Smooth muscle cell (in vitro differentiated cells): ENCODE measurements around the gene NBEAL1. TPM values are rescaled to one million over a fixed set of nuclear protein-coding genes. Genes with fewer than 3 reads are reported as not detected.

Experiments used
- DNase-seq: peaks from one replicate; lab custom pipeline; 2025; ENCODE audit not compliant: unreplicated experiment; lab: John Stamatoyannopoulos, UW
- H2AFZ ChIP-seq: fragments of 200-600 bp; sonication (generic); 2 replicates; pipeline ENCODE4 v1.6.0; 2016; ENCODE audit warnings: antibody characterized with exemption, low read depth, mild to moderate bottlenecking
- H3F3A ChIP-seq: fragments of 200-600 bp; sonication (generic); 2 replicates; pipeline ENCODE4 v1.6.0; 2017; ENCODE audit warnings: antibody characterized with exemption, low read depth
- H3K27ac ChIP-seq: fragments of 200-600 bp; sonication (generic); 2 replicates; pipeline ENCODE4 v1.5.1; 2016; ENCODE audit warnings: low read depth, mild to moderate bottlenecking
- H3K27me3 ChIP-seq: fragments of 200-600 bp; sonication (generic); 2 replicates; pipeline ENCODE4 v1.6.1; 2016; ENCODE audit warnings: low read depth, mild to moderate bottlenecking
- H3K36me3 ChIP-seq: fragments of 200-600 bp; sonication (generic); 2 replicates; pipeline ENCODE4 v1.5.1; 2016; ENCODE audit warnings: low read depth
- H3K4me1 ChIP-seq: fragments of 200-600 bp; sonication (generic); 2 replicates; pipeline ENCODE4 v1.5.1; 2016; ENCODE audit warnings: low read depth
- H3K4me2 ChIP-seq: fragments of 200-600 bp; sonication (generic); 2 replicates; pipeline ENCODE4 v1.6.0; 2016; ENCODE audit warnings: mild to moderate bottlenecking
- H3K4me3 ChIP-seq: fragments of 200-600 bp; sonication (generic); 2 replicates; pipeline ENCODE4 v1.5.1; 2016; ENCODE audit warnings: mild to moderate bottlenecking
- H3K79me2 ChIP-seq: fragments of 200-600 bp; sonication (generic); 2 replicates; pipeline ENCODE4 v1.6.0; 2016; ENCODE audit warnings: low read depth, mild to moderate bottlenecking
- H3K9ac ChIP-seq: fragments of 200-600 bp; sonication (generic); 2 replicates; pipeline ENCODE4 v1.6.0; 2016; ENCODE audit warnings: low read depth
- H3K9me3 ChIP-seq: fragments of 200-600 bp; sonication (generic); replicated peaks from 2 replicates; pipeline ENCODE4 v1.5.1; 2016; ENCODE audit warnings: low read depth
- H4K20me1 ChIP-seq: fragments of 200-600 bp; sonication (generic); 2 replicates; pipeline ENCODE4 v1.6.0; 2016; ENCODE audit warnings: low read depth
- CTCF ChIP-seq: fragments of 200-600 bp; sonication (generic); IDR thresholded peaks from 2 replicates; pipeline ENCODE4 v1.5.1; 2017; ENCODE audit warnings: borderline replicate concordance, mild to moderate bottlenecking, antibody characterized with exemption; ENCODE audit not compliant: insufficient read depth, poor library complexity, severe bottlenecking
- WGBS: methylation state at CpG from one replicate; pipeline ENCODE4 v1.1.7; 2016; ENCODE audit warnings: low lambda C conversion rate; 5-methylcytosine and 5-hydroxymethylcytosine counted together
- polyA plus RNA-seq: library from polyadenylated mRNA; unstranded; fragments of >200 nt; fragmentation: Nextera tagmentation; extraction: Ambion mirVana; gene quantifications from 2 replicates; pipeline ENCODE4 v1.2.1, GENCODE V29; 2016
- total RNA-seq: library from RNA; depleted of rRNA; stranded (reverse); fragments of >200 nt; gene quantifications from 2 replicates; pipeline ENCODE4 v1.2.3, GENCODE V29; 2014

NBEAL1 gene
- total and polyA plus RNA-seq, 2 experiments from 2014 or later = 12.1 to 32.4 TPM

DNA sequence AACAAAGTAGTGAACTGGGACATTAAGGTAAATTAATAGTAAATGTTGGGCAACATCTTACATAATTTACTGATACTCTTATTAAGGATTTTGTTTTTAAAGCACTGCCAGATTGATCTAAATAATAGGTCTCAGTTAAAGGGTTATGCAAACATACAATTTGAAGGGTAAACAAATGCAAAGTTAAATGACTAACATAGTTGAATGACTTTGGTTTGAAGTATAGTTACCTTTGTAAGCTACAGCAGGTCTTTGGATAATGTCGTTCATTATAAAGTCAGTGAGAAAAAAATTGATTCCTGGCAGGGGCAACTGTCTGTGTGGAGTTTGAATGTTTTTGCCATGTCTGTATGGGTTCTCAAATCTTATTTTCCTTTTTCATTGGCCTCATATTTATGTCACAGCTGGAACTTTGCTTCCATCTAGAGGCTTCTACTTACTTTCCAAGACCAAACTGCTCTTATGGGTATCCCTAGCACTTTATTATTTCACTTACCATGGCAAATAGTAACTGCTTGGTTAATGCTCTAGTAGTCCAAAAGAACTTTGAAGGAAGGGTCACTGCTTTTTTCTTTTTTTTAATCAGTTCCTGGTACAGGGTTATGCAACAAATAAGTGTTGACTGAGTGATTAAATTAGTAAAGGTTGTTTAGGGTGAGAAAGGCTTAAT, 107.8 kb downstream of the NBEAL1 start:
- Histone ChIP-seq H3K4me2 (no peak overlapping the region), H3K9ac (no peak overlapping the region), H3K4me1 (no peaks in the 10 kb centered on the region), H3K27me3 (no peaks in the 10 kb centered on the region), H3K79me2 (no peaks in the 10 kb centered on the region), H3K27ac (no peak overlapping the region), H3F3A (no peaks in the 10 kb centered on the region), H3K4me3 (no peak overlapping the region), H3K36me3 (no peaks in the 10 kb centered on the region), H3K9me3 (no peaks in the 10 kb centered on the region), H4K20me1 (no peaks in the 10 kb centered on the region), H2AFZ (no peak overlapping the region)
- WGBS = 81% methylated on average over 1 of the region's 1 CpG
- DNase-seq = no peak
- peak; percentile 9 for TF ChIP-seq CTCF

GRCh38 chr2:203126996-203127395, 112.3 kb downstream of the NBEAL1 start:
- no peaks in the 10 kb centered on the region for H3K27me3 ChIP-seq
- no peaks in the 10 kb centered on the region for H3K79me2 ChIP-seq
- H2AFZ ChIP-seq = no peak overlapping the region
- no peaks in the 10 kb centered on the region for H3K4me1 ChIP-seq
- DNase-seq = no peak
- 75% methylated on average over 2 of the region's 2 CpGs for WGBS
- H3K4me3 ChIP-seq = no peak overlapping the region
- H3K4me2 ChIP-seq = peak overlapping the region; percentile 20
- no peaks in the 10 kb centered on the region for H4K20me1 ChIP-seq
- H3K9me3 ChIP-seq = no peaks in the 10 kb centered on the region
- peak overlapping the region; percentile 1 for H3K27ac ChIP-seq
- peaks cover 10% of the 10 kb centered on the region for H3K36me3 ChIP-seq
- no peak for TF ChIP-seq CTCF
- H3F3A ChIP-seq = no peaks in the 10 kb centered on the region
- no peak overlapping the region for H3K9ac ChIP-seq

- H3K36me3 ChIP-seq = peaks cover 17% of the 10 kb centered on the region
- no peaks in the 10 kb centered on the region for H3K27me3 ChIP-seq
- no peaks in the 10 kb centered on the region for H3F3A ChIP-seq
- no peaks in the 10 kb centered on the region for H4K20me1 ChIP-seq
- no peak overlapping the region for H3K9ac ChIP-seq
- H3K4me1 ChIP-seq = peaks cover 4% of the 10 kb centered on the region
- no peak overlapping the region for H3K4me3 ChIP-seq
- H2AFZ ChIP-seq = no peak overlapping the region
- H3K4me2 ChIP-seq = no peak overlapping the region
- no peaks in the 10 kb centered on the region for H3K79me2 ChIP-seq
- no peak for DNase-seq
- no peak for TF ChIP-seq CTCF
- 100% methylated on average over 4 of the region's 4 CpGs for WGBS
- no peak overlapping the region for H3K27ac ChIP-seq
- no peaks in the 10 kb centered on the region for H3K9me3 ChIP-seq
Measured at GRCh38 chr2:203135105-203135504, 120.4 kb downstream of the NBEAL1 start.

DNA sequence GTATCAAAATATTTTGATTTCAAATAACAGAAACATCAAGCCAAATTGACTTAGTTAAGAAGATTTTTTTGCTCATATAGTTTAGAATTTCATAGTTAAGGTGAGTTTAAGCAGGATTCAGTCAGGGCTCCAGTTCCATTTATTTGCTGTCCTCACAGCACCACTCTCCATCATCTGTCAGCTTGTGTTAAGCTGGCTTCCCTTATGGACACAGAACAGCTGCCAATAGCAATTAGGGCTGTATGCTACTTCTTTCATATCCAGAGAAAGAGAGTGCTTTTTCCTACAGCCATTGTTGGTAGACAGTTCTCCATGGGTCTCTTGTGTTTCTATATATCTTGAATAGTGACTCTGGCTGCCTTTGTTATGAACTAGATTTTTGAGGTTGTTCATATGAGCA, 128.7 kb downstream of the NBEAL1 start:
- no peaks in the 10 kb centered on the region for H3K9me3 ChIP-seq
- no peak overlapping the region for H2AFZ ChIP-seq
- no peaks in the 10 kb centered on the region for H3K79me2 ChIP-seq
- peaks cover 12% of the 10 kb centered on the region for H3K36me3 ChIP-seq
- H4K20me1 ChIP-seq = no peaks in the 10 kb centered on the region
- no peak overlapping the region for H3K4me3 ChIP-seq
- no peaks in the 10 kb centered on the region for H3K27me3 ChIP-seq
- H3K4me2 ChIP-seq = no peak overlapping the region
- H3K4me1 ChIP-seq = peaks cover under 1% of the 10 kb centered on the region
- no peak overlapping the region for H3K27ac ChIP-seq
- DNase-seq = no peak
- no peaks in the 10 kb centered on the region for H3F3A ChIP-seq
- no peak for TF ChIP-seq CTCF
- H3K9ac ChIP-seq = no peak overlapping the region
